Stimulated activated CD8-positive, alpha-beta memory T cell treated with anti-CD3 and anti-CD28 coated beads, Interleukin-2, amount 100 ng/mL, for 1 hour (primary cell): ENCODE results near the gene ODR4.
"Not testable (repeated sequence)": the region's sequence is repeated elsewhere in the genome, so short reads cannot be mapped to it uniquely, and the experiment has no call there.

Experiments used
- DNase-seq, 2 donors: peaks; one replicate each; pipeline ENCODE4 v3.0.0-alpha.2; 2020; ENCODE audit warnings: low read depth in 2 of 2

Gene ODR4

GRCh38 chr1:186421446-186421845 lies 45.8 kb downstream of the ODR4 start:
- no peak for DNase-seq

- DNase-seq: no peak
These were observed 48.9 kb downstream of the ODR4 start for GRCh38 chr1:186424539-186424938.

- DNase-seq: no peak
These were observed 50.5 kb downstream of the ODR4 start for GRCh38 chr1:186426118-186426517.

- no peak for DNase-seq
These were observed 53.4 kb downstream of the ODR4 start for GRCh38 chr1:186429017-186429416.

GRCh38 chr1:186435336-186435735 lies 59.7 kb downstream of the ODR4 start:
- DNase-seq: no peak

- no peak for DNase-seq
These were observed 62.9 kb downstream of the ODR4 start for GRCh38 chr1:186438567-186438966.

GRCh38 chr1:186440584-186440983 lies 64.9 kb downstream of the ODR4 start:
- no peak for DNase-seq

- no peak for DNase-seq
These were observed 67.2 kb downstream of the ODR4 start for GRCh38 chr1:186442651-186443375.

- DNase-seq: no peak
These were observed 68.0 kb downstream of the ODR4 start for GRCh38 chr1:186443638-186444037.

- no peak for DNase-seq
These were observed 70.5 kb downstream of the ODR4 start for GRCh38 chr1:186446152-186446551.

- DNase-seq: no peak
These were observed 79.3 kb downstream of the ODR4 start for GRCh38 chr1:186454981-186455380.

- DNase-seq: no peak
These were observed 81.2 kb downstream of the ODR4 start for GRCh38 chr1:186456729-186457255.

- DNase-seq: not testable (repeated sequence)
These were observed 83.5 kb downstream of the ODR4 start for GRCh38 chr1:186459161-186459560.

- DNase-seq: no peak
These were observed 85.4 kb downstream of the ODR4 start, which contains the start of gene PDC for GRCh38 chr1:186461014-186461413. TSS of gene PDC (minus strand) at chr1:186461114. CDS start at chr1:186449459, 11,655 bp downstream.

GRCh38 chr1:186463511-186463910 lies 87.9 kb downstream of the ODR4 start:
- no peak for DNase-seq

GRCh38 chr1:186463926-186464325 lies 88.3 kb downstream of the ODR4 start:
- DNase-seq: no peak

GRCh38 chr1:186465491-186465890 lies 89.9 kb downstream of the ODR4 start:
- DNase-seq: not testable (repeated sequence)

- DNase-seq: no peak
These were observed 90.3 kb downstream of the ODR4 start for GRCh38 chr1:186465946-186466345.
